Germinal center (tissue), 1 donor: Measurements from ENCODE around the gene ZNF345.

Source experiments
- DNase-seq: peaks from one replicate; pipeline ENCODE4 v3.0.0; 2012; ENCODE audit warnings: mixed read lengths, low spot score

The ZNF345 gene

DNA sequence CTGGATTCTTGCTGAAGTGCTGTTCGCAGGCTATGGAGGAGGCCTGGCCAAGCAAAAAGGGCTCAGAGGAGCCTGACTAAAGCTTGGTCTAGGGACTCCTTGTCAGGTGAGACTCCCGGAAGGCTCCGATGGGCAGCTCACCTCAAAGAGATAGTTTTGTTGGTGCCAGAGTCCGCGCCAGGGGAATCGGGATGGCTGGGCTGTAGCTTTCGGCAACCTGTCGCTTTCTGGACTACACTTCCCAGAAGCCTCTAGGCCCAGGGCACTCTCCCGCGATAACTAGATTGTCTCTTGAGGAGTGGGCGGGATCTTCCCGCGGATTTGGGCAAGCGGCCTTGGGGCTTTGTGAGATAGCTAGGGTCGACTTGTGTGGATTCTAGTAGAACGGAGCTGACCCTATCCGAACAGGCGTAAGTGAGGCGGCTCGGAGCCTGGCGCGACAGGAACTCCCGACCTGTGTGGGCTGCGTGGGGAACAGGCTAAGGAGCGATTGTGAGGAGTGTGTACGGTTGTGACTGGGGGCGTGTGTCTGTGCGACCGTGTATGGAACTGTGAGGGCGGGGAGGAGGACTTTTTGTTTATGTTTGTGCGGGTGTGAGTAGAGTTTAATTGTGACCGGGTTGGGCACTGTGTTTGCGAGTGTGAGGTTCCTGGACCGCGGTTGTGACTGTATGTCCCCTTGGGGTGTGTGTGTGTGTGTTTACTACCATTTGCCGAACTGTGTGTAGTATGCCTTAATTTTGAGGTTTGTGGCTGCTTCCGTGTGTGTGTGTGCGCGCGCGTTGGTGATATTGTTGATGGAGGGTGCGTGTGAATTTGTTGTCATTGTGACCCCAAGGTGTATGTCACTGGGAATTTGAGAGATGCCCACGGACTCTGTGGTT lies at the start of gene ZNF345:
Gene ZNF345, plus strand, starts transcription at position 318 of the 884 bp plus-strand sequence. CDS start 25,955 bp downstream, outside the sequence.
- peak; percentile 88 for DNase-seq

DNA sequence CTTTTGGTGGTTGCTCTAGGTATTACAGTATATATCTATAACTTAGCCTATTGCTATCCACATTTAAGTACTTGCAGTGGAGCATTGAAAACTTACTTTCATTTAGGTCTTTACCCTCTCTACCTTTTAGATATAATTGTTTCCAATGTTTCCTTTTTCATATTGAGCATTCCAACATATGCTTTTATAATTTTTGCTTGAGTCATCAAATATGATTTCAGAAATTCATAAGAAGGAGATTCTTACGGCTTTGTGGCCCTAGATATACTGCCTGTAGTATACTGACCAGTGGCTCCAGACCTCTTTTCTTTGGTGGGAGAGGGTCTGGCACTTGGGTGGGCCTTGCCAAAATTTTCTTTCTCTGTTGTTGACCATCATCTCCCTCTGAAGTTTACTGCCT lies 45.3 kb upstream of the ZNF345 start:
- DNase-seq: no peak

DNA sequence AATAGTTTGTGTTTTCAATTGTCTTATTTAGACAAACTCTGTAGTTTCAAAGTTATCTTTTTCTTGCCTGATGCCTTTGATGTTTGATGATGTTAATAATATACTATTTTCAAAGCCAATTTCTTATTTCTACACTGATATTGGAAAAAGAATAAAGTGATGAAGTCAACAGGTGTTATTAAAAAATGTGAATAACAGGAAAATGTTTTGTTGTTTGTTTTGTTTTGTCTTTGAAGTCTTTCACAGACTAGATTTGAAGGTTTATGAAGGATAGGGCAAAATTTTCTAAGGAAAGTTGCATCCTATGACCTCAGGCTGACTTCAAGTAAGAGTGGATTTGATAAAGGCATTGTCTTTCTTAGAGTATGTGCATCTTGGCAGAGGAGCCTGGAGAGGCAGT lies 43.6 kb upstream of the ZNF345 start:
- no peak for DNase-seq

DNA sequence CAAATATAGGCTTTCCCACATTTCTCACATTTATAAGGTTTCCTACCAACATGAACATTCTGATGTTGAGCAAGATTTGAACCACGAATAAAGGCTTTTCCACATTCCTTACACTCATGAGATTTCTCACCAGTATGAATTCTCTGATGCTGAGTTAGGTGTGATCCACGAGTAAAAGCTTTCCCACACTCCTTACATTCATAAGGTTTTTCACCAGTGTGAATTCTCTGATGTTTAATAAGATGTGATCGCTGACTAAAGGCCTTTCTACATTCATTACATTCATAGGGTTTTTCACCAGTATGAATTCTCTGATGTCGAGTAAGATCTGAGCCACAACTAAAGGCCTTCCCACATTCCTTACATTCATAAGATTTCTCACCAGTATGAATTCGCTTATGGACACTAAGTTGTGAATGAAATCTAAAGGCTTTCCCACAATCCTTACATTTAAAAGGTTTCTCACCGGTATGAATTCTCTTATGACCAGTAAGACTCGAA lies 31.5 kb upstream of the ZNF345 start:
- DNase-seq: no peak

DNA sequence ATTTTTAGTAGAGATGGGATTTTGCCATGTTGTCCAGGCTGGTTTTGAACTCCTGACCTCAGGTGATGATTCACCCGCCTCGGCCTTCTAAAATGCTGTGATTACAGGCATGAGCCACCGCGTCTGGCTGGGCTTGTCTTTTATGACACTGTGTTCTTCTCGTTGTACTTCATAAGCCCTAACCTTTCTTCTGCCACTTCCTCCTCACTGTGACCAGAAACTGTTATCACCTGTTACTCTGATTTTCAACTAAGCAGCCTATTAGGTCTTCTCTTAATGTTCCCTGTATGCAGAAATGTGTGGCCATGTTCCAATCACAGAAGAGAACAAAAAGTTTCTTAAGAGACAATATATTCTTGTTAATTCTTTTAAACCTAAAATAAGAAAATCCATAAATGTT lies 28.9 kb upstream of the ZNF345 start:
- DNase-seq: no peak

DNA sequence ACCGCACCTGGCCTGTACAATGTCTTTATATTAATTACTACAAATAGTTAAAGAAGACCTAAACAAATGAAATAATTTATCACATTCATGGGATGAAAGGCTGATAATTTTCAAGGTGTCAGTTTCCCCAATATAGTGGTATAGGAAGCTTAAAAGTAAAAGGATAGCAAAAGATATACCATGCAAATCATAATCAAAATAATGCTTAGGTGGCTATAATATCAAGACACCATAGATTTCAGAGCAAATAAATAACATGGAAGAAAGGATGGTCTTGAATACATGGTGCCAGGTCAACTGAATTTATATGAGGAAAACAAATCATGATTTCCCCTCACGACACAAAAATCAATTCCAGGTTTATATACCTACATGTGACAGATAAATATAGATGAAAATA lies 17.2 kb upstream of the ZNF345 start:
- DNase-seq: no peak

DNA sequence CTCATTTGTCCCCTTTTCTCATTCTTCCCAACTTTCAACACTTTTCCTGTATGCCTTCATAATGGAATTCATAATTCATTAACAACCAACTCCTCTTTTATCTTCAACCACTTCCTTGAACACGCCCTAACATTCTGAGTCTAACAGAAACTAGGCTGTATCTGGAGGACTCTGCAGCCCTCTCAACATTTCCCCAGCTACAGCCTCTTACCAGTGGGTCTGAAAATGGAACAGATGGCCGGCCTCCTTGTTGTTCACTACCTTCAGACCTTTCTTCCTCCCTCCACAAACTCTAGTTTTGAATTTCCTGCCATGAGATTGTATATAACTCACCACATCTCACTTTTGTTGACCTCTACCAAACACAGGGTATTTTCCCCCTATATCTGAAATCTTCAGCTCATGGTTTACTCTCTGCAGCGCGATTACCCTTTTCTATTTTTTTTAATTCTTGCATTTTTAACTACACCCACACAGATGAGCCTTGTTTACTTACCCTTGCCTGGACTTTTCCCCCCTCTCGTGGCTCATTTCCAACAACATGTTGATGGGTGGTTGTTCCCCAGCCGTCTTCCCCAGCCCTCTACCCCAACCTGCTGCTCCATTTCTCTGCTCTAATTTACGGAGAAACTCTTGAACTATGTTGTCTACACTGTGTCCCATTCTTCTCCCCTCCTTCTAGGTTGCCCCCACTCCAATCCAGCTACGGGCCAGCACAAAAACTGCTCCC lies 13.3 kb upstream of the ZNF345 start:
- no peak for DNase-seq

DNA sequence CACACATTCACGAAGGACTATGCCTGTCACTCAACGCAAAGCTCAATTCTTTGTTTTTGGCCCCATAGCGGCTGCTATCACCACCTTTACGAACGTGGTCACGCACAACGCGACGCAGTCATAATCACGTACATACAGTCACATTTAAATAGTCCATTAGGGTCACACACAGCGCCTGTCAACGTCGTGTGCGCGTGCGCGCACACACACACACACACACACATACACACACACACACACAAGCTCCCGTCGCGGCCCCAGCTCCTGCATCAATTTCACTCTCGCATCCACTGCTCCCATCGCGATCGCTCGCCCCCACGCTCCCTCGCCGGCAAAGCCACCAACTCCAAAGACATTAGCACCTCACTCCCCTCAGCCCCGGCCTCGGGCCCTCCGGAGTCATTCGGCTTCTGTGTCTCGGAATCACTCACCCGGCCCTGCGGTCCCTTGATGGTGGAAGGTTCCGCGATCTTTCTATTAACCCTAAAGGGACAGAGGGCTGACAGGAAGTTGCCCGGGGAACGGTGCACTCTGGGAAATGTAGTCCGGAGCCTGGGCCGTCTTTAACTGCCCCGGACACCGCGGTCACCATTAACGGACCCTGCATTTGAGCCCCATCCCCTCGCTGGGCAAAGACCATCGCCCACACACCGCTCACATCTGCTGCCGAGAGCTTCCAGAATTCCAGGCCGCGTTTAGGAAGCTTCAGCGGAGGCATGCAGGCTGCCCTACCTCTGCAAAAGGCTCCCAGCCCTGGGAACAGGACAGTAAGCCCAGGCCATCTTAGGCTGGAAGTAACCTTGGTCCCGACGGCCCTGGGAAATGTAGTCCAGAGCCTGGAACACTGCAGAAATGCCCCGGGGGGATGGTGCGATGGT lies 12.5 kb upstream of the ZNF345 start, which contains the start of gene ZNF790:
Gene ZNF790, minus strand, starts transcription at position 482 of the 878 bp plus-strand sequence. CDS start 12,768 bp downstream, outside the sequence.
- DNase-seq: peak; percentile 82

DNA sequence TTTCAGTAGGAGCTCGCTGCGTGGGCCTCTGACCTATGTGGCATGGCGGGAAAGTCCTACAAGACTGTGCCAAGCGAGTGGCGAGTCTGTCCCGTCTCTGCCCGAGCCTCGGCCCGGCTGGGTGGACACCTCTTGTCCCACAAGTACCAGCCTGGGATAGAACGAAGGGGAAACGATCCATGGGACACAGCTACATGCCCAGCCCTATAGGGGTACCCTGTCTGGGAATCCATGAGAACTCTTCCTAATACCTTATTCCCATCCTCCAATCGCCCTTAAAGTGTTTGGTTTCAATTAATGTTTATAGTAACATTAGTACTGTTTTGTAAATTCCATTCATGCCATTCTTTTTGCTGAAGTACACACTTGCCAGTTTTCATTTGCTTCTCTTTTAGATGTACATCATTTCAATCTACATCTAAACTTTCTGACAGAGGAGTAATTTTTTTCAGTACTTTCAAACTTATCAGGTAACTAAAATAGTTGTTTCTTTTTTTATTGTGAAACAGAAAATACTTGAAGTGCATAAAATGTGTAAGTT lies 11.8 kb upstream of the ZNF345 start:
- no peak for DNase-seq

DNA sequence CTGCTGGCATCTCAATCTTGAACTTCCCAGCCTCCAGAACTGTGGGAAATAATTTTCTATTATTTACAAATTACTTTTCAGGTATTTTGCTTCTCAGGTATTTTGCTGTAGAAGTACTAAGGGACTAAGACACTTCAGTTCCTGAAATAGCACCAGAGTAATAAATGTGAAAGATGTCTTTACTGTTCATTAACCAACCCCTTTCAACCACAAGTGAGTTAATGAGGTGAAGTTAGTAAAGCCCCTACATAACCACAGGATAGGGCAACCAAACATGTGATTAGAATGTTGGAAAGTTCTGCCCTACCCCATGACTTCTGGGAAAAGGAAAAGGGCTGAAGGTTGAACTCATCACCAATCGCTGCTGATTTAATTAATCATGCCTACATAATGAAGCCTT lies 2.7 kb upstream of the ZNF345 start:
- no peak for DNase-seq

DNA sequence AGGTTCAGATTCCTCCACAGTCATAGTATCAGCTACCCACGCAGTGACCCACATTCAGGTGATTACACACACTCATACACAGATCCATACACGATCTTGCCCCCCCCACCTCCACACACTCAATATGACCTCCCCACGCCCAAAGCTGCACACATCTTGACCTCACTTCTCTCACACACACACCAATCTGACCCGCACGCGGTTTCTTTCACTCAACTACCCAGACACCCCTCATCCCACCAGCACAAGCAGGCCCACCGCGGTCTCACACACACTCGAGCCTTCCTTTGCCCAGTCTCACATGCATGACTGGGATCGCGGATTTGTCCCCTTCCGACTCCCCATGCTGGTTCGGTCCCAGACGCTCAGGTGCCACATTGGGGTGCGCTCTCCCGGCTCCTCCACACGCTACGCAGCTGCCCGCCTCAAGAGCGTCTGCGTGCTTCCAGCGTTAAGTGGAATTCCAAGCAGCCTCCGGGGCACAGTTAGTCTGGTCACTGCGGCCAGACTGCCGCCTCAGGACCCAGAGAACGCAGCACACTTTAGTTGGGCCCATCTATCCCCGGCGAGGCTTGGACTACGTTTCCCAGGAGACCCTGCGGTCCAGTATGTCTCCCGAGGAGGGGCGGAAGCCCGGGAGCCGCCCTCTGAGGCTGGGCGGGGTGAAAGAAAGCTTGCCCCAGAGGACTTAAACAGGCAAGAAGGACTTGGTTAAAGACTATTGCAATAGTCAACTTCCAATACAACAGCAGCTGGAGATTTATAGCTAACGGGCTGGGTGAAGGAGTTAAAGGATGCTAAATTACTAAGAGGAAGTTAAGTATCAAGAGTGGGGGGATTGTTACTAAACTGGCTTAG lies 746 bp upstream of the ZNF345 start:
- peak; percentile 89 for DNase-seq

DNA sequence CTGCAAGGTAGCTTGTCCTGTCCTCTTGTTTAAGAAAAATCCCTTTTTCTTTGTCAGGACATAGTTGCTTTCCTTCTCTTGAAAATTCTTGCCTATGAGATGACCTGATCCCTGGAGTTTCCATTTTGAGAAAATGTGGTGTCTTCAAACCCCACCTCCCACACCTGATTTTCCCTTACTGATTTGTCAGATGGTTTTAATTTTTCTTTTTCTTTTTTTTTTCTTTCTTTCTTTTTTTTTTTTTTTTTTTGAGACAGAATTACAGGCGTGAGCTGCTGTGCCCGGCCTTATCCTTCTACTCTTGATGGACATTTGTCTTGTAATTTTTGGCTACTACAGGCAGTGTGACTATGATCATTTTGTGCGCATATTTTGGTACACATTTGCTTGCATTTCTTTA lies 1.2 kb downstream of the ZNF345 start:
- DNase-seq: no peak

DNA sequence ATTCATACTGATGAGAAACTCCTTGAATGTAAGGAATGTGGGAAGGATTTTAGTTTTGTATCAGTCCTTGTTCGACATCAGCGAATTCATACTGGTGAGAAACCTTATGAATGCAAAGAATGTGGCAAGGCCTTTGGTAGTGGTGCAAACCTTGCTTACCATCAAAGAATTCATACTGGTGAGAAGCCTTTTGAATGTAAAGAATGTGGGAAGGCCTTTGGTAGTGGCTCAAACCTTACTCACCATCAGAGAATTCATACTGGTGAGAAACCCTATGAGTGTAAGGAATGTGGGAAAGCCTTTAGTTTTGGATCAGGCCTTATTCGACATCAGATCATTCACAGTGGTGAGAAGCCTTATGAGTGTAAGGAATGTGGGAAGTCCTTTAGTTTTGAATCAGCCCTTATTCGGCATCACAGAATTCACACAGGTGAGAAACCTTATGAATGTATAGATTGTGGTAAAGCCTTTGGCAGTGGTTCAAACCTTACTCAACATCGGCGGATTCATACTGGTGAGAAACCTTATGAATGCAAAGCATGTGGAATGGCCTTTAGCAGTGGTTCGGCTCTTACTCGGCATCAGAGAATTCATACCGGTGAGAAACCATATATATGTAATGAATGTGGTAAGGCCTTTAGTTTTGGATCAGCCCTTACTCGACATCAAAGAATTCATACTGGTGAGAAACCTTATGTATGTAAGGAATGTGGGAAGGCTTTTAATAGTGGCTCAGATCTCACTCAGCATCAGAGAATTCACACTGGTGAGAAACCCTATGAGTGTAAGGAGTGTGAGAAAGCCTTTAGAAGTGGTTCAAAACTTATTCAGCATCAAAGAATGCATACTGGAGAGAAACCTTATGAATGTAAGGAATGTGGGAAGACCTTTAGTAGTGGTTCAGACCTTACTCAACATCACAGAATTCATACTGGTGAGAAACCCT lies 26.6 kb downstream of the ZNF345 start:
- DNase-seq: no peak

DNA sequence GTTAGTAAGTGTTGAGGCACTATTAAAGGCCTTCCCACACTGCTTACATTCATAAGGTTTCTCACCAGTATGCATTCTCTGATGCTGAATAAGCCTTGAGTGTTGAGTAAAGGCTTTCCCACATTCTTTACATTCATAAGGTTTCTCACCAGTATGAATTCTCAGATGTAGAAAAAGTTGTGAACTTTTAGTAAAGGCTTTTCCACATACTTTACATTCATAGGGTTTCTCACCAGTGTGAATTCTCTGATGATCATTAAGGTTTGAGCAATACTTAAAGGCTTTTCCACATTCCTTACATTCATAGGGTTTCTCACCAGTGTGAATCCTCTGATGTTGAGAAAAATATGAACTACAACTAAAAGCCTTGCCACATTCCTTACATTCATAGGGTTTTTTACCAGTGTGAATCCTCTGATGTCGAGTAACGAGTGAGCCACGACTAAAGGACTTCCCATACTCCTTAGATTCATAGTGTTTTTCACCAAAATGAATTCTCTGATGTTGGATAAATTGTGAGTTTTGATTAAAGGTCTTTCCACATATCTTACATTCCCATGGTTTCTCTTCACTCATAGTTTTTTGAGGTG lies 41.2 kb downstream of the ZNF345 start:
- DNase-seq: no peak

DNA sequence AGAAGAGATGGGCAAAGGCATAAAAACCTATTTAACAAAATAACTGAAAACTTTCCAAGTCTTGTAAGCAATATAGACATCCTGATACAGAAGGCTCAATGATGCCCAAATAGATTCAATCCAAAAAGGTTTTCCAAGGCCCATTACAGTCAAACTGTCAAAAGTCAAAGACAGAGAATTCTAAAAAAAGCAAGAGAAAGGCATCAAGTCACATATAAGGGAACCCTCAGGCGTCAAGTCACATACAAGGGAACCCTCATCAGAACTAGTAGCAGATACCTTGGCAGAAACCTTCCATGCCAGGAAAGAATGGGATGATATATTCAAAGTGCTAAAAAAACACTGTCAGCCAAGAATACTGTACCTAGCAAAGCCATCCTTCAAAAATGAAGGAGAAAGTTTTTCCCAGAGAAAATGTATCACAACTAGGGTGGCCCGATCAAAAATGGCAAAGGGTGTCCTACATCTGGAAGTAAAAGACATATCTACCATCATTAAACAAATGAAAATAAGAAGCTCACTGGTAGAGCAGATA lies 44.2 kb downstream of the ZNF345 start:
- DNase-seq: no peak

DNA sequence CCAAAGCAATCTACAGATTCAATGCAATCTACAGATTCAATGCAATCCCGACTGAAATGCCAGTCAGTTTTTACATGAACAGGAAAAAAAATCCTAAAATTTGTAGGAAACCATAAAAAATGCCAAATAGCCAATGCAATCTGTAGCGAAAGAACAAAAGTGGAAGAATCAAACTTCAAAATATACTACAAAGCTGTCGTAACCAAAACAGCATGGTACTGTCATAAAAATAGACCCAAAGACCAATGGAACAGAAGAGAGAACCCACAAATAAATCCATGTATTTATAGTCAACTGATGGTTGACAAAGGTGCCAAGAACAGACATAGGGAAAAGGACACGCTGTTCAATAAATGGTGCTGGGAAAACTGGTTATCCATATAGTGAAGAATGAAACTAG lies 47.7 kb downstream of the ZNF345 start:
- no peak for DNase-seq

DNA sequence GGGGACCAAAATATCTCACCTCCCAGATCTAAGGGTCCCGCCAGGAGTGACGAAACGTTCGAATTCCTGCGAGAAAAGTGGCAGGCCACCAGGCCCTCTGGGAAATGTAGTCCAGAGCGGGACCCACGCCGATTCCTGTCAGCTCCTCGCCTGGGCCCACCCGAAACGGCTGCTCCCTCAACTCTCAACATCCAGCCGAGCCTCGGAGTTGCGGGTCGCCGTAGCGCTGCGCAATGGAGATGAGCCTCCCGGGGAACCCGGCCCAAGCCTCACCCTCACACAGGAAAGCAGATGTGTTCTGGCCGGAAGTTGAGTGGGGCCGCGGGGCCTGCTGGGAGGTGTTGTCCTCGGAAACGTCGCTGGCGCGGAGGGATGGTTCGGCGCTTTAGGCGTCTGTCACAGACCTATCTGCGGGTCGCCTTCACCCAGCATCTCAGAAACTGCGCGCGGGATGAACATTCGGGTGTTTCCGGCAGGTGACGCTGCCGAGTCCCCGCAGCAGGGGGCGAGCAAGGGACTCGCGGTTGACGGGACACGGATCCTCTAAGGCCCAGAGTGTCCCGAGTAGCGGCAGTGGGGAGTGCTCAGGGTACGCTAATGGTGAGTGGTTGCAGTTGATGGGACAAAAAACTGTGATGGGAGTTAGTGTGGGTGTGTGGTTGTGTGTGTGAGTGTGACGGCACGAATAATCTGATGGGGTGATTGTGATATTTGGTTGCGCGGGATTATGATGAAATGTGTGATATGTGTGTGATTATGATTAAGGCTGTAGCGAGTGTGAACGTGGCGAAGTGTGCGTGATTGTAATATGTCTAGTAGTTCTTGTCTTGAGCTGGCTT lies 65.5 kb downstream of the ZNF345 start, which contains the start of the genes ZNF568 and ZNF829:
Gene ZNF568, plus strand, starts transcription at position 341 of the 839 bp plus-strand sequence. CDS start 6,439 bp downstream, outside the sequence.
Gene ZNF829, minus strand, starts transcription at position 300 of the 839 bp plus-strand sequence. CDS start 1,124 bp downstream, outside the sequence.
- peak; percentile 88 for DNase-seq

DNA sequence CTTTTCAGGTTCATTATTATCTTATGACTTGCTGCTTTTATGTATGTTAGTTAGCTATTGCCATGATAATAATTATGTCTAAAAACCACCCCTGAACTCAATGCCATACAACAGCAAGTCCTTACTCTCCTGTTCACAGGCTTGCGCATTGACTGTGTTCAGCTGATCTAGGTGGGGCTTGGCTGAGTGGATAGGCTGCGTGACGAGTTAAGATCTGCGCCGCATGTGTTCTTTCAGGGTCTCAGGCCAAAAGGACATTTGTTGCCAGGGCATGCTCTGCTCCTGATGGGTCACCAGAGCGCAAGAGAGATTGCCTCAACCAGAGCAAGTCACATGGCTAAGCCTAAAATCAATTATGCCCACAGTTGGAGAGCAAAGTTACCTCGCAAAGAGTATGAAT lies 66.3 kb downstream of the ZNF345 start:
- DNase-seq: no peak
